Sigmoid colon (tissue), 7 donors: Measurements from ENCODE around the gene ALDH3B1. TPM values are rescaled to one million over a fixed set of nuclear protein-coding genes. Genes with fewer than 3 reads are reported as not detected.

Source experiments
- DNase-seq: peaks from one replicate; pipeline ENCODE4 v3.0.0-alpha.2; 2019
- H3K27ac ChIP-seq, 4 donors: fragments of 200-600 bp; sonication (generic); one replicate each; pipeline ENCODE4 v1.5.1; 2016 to 2019; ENCODE audit warnings: mild to moderate bottlenecking in 1 of 4
- H3K27me3 ChIP-seq, 3 donors: fragments of 200-600 bp; sonication (generic); one replicate each; pipeline ENCODE4 v1.5.1; 2019; ENCODE audit warnings: mild to moderate bottlenecking in 1 of 3
- H3K36me3 ChIP-seq, 4 donors: fragments of 200-600 bp; sonication (generic); one replicate each; pipeline ENCODE4 v1.5.1; 2016 to 2019
- H3K4me1 ChIP-seq, 4 donors: fragments of 200-600 bp; sonication (generic); one replicate each; pipeline ENCODE4 v1.5.1; 2017 to 2019
- H3K4me3 ChIP-seq, 4 donors: fragments of 200-600 bp; sonication (generic); one replicate each; pipeline ENCODE4 v1.5.1; 2017 to 2019; ENCODE audit warnings: mild to moderate bottlenecking in 2 of 4, moderate library complexity in 1 of 4
- H3K9me3 ChIP-seq, 4 donors: fragments of 200-600 bp in 3 of 4; sonication (generic) in 3 of 4; one replicate each; pipeline versions ENCODE4 v1.5.1 to v1.6.1; 2013 to 2019
- EP300 ChIP-seq, 4 donors: sonication (generic); formaldehyde crosslinking; IDR thresholded peaks; one replicate each; pipeline ENCODE4 v1.6.1; 2017; ENCODE audit warnings: antibody characterized with exemption in 4 of 4
- POLR2A ChIP-seq, 2 donors: fragments of 450-650 bp; IDR thresholded peaks; one replicate each; pipeline ENCODE4 v1.6.1; 2016; ENCODE audit warnings: antibody characterized with exemption in 2 of 2, mild to moderate bottlenecking in 2 of 2, moderate library complexity in 2 of 2
- POLR2AphosphoS5 ChIP-seq, 4 donors: sonication (generic); formaldehyde crosslinking; IDR thresholded peaks; one replicate each; pipeline ENCODE4 v1.6.1; 2017; ENCODE audit warnings: antibody characterized with exemption in 4 of 4
- WGBS, 2 donors: extraction: QIAGEN DNeasy Blood & Tissue Kit; methylation state at CpG; one replicate each; pipeline ENCODE4 v1.1.7; 2013; 5-methylcytosine and 5-hydroxymethylcytosine counted together
- intact Hi-C: fragments of 100-400 bp; cut with DNase I; formaldehyde crosslinking; loops from one replicate; pipeline ENCODE4 v1.15.1; 2023
- polyA plus RNA-seq, 3 donors: library from polyadenylated mRNA; stranded (reverse); fragments of 200-250 nt; gene quantifications; one replicate each; pipeline ENCODE4 v1.2.3, GENCODE V29; 2013
- total RNA-seq, 4 donors: library from RNA; depleted of rRNA; stranded (reverse); fragments of >200 nt; gene quantifications; one replicate each; pipeline ENCODE4 v1.1.0, GENCODE V29; 2016
- TF ChIP-seq, protein P1 (sequence below), 4 experiments: fragments of 450-650 bp in 3 of 4; fragments of 200-600 bp in 1 of 4; IDR thresholded peaks; one replicate each; pipeline ENCODE4 v1.5.1; 2016 to 2019; ENCODE audit warnings: antibody characterized with exemption in 4 of 4, mild to moderate bottlenecking in 3 of 4, moderate library complexity in 2 of 4
- donor health status: healthy with polysubstance abuse.
- donor health status: Bipolar disorder and iron deficiency.
- donor health status: healthy.

ALDH3B1 gene
- total and polyA plus RNA-seq, 7 donors: 6.2 to 14.7 (median 10.9) TPM

DNA sequence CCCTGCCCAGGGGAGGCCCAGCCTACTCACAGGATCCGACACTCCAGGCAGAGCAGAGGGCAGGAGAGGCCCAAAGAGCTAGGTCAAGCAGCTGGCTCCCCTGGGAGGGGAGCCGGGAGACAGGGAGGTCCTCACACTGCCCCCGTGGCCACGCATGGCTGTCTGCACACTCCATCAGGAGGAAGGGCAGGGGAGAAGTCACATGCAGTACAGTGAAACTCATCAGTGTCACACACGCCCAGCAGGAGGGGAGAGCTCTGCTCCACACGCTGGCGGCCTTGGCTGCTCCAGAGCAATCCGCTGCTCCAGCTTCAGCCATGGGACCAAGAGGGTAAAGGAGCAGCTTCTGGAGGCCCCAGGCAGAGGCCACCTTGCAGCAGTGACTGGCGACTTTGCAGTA, 43.0 kb downstream of the ALDH3B1 start:
- no peak overlapping the region for H3K4me3 ChIP-seq
- intact Hi-C loops: no loop called here
- H3K27ac ChIP-seq: no peak overlapping the region
- no peaks in the 10 kb centered on the region for H3K27me3 ChIP-seq
- 81 to 83% methylated on average over 9 of the region's 9 CpGs for WGBS, 2 donors
- peaks cover 13 to 57% (median 30%) of the 10 kb centered on the region in 4 donors for H3K36me3 ChIP-seq
- no peak for DNase-seq
- H3K9me3 ChIP-seq: no peaks in the 10 kb centered on the region
- H3K4me1 ChIP-seq: no peaks in the 10 kb centered on the region
- TF ChIP-seq EP300 (IDR thresholded peaks at IDR 0.05) (no peak), POLR2AphosphoS5 (IDR thresholded peaks at IDR 0.05) (no peak), POLR2A (IDR thresholded peaks at IDR 0.05) (no peak)
- TF ChIP-seq, protein P1, sequence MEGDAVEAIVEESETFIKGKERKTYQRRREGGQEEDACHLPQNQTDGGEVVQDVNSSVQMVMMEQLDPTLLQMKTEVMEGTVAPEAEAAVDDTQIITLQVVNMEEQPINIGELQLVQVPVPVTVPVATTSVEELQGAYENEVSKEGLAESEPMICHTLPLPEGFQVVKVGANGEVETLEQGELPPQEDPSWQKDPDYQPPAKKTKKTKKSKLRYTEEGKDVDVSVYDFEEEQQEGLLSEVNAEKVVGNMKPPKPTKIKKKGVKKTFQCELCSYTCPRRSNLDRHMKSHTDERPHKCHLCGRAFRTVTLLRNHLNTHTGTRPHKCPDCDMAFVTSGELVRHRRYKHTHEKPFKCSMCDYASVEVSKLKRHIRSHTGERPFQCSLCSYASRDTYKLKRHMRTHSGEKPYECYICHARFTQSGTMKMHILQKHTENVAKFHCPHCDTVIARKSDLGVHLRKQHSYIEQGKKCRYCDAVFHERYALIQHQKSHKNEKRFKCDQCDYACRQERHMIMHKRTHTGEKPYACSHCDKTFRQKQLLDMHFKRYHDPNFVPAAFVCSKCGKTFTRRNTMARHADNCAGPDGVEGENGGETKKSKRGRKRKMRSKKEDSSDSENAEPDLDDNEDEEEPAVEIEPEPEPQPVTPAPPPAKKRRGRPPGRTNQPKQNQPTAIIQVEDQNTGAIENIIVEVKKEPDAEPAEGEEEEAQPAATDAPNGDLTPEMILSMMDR (IDR thresholded peaks at IDR 0.05): no peak

DNA sequence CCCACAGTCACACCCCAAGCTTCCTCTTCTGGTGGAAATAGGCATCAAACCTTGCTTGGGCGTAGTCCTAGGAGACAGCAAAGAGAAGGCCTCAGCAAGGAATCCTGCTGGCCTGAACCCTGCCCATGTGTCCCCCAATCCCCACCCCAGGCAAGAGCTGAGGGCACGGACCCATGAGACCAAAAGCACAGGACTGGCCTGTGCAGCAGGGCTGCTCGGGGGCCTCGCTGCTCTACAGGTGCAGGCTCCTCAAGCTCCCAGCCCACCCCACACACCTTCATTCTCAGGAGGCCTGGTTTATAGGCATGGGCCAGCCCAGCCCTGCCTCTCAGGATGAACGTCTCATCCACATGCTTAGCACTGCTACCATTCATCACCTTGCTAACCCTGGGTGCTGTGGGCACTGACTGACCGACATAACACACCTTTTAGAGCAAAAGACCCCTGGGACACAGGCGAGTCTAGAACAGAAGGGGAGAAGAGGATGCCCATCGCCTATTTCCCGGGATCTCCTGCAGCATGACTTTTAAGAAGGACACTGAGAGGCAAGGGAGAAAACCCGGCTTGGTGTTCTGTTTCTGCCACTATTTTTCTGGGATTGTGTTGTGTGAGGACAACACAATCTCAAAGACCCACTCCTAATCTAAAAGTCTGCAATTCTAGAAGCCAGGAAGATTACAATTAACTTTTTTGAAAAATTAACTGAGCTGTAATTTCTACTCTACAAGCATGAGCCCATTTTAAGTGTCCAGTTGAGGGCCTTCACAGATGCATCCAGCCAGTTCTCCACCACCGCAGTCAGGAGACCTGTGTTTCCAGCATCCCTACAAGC, 44.1 kb downstream of the ALDH3B1 start:
- TF ChIP-seq POLR2A (IDR thresholded peaks at IDR 0.05): no peak
- TF ChIP-seq EP300 (IDR thresholded peaks at IDR 0.05): no peak
- TF ChIP-seq POLR2AphosphoS5 (IDR thresholded peaks at IDR 0.05): no peak
- TF ChIP-seq, protein P1 (IDR thresholded peaks at IDR 0.05): no peak
- Histone ChIP-seq H3K27me3 (no peaks in the 10 kb centered on the region), H3K4me1 (no peaks in the 10 kb centered on the region), H3K36me3 (peaks cover 13 to 49% (median 22%) of the 10 kb centered on the region in 4 donors), H3K4me3 (no peak overlapping the region), H3K9me3 (no peaks in the 10 kb centered on the region), H3K27ac (no peak overlapping the region)
- no peak for DNase-seq
- 91% methylated on average over 11 of the region's 11 CpGs for WGBS, 2 donors
- intact Hi-C loops: no loop called here

DNA sequence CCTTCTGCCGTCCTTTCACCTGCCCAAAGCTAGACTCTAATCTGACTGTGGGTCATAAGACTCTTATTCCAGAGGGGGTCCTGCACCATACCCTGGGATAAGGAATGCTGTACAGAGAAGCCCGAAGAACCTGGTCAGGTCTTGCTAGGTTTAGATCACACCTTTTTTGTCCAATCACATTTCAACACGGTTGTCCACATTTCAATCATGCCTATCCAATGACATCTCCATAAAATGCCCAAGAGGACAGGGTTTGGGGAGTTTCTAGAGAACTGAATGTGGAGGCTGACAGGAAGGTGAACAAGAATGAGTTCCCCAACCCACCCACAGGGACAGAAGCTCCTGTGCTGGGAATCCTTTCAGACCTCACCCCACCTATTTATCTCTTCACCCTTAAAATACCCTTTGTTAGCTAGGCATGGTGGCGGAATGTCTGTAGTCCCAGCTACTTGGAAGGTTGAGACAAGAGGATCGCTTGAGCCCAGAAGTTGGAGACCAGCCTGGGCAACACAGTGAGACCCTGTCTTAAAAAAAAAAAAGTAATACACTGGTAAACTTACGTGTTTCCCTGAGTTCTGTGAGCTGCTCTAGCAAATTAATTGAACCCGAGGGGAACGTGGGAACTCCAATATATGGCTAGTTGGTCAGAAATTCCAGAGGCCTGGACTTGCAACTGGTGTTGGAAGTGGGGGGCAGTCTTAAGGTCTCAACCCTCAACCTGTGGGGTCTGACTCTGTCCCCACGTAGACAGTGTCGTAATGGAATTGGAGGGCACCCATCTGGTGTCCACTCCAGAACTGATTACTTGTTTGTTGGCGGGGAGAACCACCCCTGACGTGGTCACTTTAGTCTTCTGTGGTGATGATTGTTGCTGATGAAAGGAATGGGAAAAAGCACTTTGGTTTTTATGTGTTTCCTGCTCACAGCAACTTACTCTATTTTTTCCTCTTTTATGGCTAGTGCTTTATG, 46.5 kb downstream of the ALDH3B1 start:
- TF ChIP-seq EP300 (IDR thresholded peaks at IDR 0.05): no peak
- no peak for TF ChIP-seq POLR2A (IDR thresholded peaks at IDR 0.05)
- TF ChIP-seq, protein P1 (IDR thresholded peaks at IDR 0.05): no peak
- TF ChIP-seq POLR2AphosphoS5 (IDR thresholded peaks at IDR 0.05): no peak
- no peak for DNase-seq
- Histone ChIP-seq H3K27me3 (no peaks in the 10 kb centered on the region), H3K27ac (no peak overlapping the region), H3K4me3 (no peak overlapping the region), H3K9me3 (no peaks in the 10 kb centered on the region), H3K4me1 (no peaks in the 10 kb centered on the region), H3K36me3 (peaks cover 5 to 43% (median 11%) of the 10 kb centered on the region in 4 donors)
- intact Hi-C loops: no loop called here
- WGBS, 2 donors: 94 to 95% methylated on average over 12 of the region's 12 CpGs

DNA sequence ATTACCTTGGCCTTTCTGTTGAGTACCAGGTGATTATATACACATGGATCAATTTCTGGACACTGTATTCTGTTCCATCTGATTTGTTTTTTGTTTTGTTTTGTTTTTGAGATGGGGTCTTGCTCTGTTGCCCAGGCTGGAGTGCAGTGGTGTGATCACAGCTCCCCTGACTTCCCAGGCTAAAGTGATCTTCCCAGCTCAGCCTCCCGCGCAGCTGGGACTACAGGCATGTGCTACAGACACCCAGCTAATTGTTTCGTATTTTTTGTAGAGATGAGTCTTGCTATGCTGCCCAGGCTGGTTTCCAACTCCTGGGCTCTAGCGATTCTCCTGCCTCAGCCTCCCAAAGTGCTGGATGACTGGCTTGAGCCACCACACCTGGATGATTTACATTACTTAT, 47.7 kb downstream of the ALDH3B1 start:
- no peak for DNase-seq
- H3K27ac ChIP-seq: no peak overlapping the region
- no peaks in the 10 kb centered on the region for H3K4me1 ChIP-seq
- no peaks in the 10 kb centered on the region for H3K27me3 ChIP-seq
- TF ChIP-seq EP300 (IDR thresholded peaks at IDR 0.05): no peak
- TF ChIP-seq, protein P1 (IDR thresholded peaks at IDR 0.05): no peak
- TF ChIP-seq POLR2AphosphoS5 (IDR thresholded peaks at IDR 0.05): no peak
- TF ChIP-seq POLR2A (IDR thresholded peaks at IDR 0.05): no peak
- H3K4me3 ChIP-seq: no peak overlapping the region
- H3K36me3 ChIP-seq: peaks cover 6 to 45% (median 14%) of the 10 kb centered on the region in 4 donors
- intact Hi-C loops: no loop called here
- 96% methylated on average over 4 of the region's 4 CpGs for WGBS, 2 donors
- H3K9me3 ChIP-seq: no peaks in the 10 kb centered on the region
